DOHH2 (cell line): ENCODE data around the gene IL1RAPL1.

Source experiments
- H3F3A ChIP-seq: fragments of 200-600 bp; sonication (generic), shearing (Covaris generic); 2 replicates; pipeline ENCODE4 v1.6.0; 2016; ENCODE audit warnings: antibody characterized with exemption, mild to moderate bottlenecking; ENCODE audit not compliant: control insufficient read depth, insufficient read depth
- H3K27ac ChIP-seq: fragments of 200-600 bp; sonication (generic); 2 replicates; pipeline ENCODE4 v1.5.1; 2014; ENCODE audit warnings: low read depth, mild to moderate bottlenecking, low read length, moderate library complexity
- H3K27me3 ChIP-seq: fragments of 200-600 bp; sonication (generic); 2 replicates; pipeline ENCODE4 v1.6.1; 2014; ENCODE audit warnings: mild to moderate bottlenecking, low read length, mixed read lengths; ENCODE audit not compliant: control insufficient read depth
- H3K36me3 ChIP-seq: fragments of 200-600 bp; sonication (generic); 2 replicates; pipeline ENCODE4 v1.6.1; 2014; ENCODE audit warnings: mild to moderate bottlenecking, low read length, moderate library complexity, mixed read lengths; ENCODE audit not compliant: control insufficient read depth
- H3K4me1 ChIP-seq: fragments of 200-600 bp; sonication (generic); 2 replicates; pipeline ENCODE4 v1.6.1; 2014; ENCODE audit warnings: mild to moderate bottlenecking, low read length, mixed read lengths; ENCODE audit not compliant: control insufficient read depth
- H3K4me2 ChIP-seq: fragments of 200-600 bp; sonication (generic); 2 replicates; pipeline ENCODE4 v1.6.0; 2014; ENCODE audit warnings: mild to moderate bottlenecking, low read length, moderate library complexity
- H3K4me3 ChIP-seq: fragments of 200-600 bp; sonication (generic); 2 replicates; pipeline ENCODE4 v1.5.1; 2014; ENCODE audit warnings: mild to moderate bottlenecking, low read length, mixed read lengths
- H3K79me2 ChIP-seq: fragments of 200-600 bp; sonication (generic); 2 replicates; pipeline ENCODE4 v1.6.1; 2014; ENCODE audit warnings: mild to moderate bottlenecking, low read length, mixed read lengths; ENCODE audit not compliant: control insufficient read depth
- H3K9me2 ChIP-seq: fragments of 200-600 bp; sonication (generic); replicated peaks from 2 replicates; pipeline ENCODE4 v1.6.1; 2014; ENCODE audit warnings: mild to moderate bottlenecking, low read length, mixed read lengths; ENCODE audit not compliant: control insufficient read depth
- H3K9me3 ChIP-seq: fragments of 200-600 bp; sonication (generic); 2 replicates; pipeline ENCODE4 v1.6.1; 2014; ENCODE audit warnings: antibody characterized with exemption, low read length, mixed read lengths; ENCODE audit not compliant: control insufficient read depth, insufficient read depth
- H4K20me1 ChIP-seq: fragments of 200-600 bp; sonication (generic); 2 replicates; pipeline ENCODE4 v1.6.0; 2014; ENCODE audit warnings: low read depth, mild to moderate bottlenecking, antibody characterized with exemption, low read length, moderate library complexity; ENCODE audit not compliant: control insufficient read depth, insufficient read depth
- CTCF ChIP-seq: fragments of 200-600 bp; sonication (generic); IDR thresholded peaks from one replicate; pipeline ENCODE4 v1.5.1; 2014; ENCODE audit warnings: antibody characterized with exemption, mild to moderate bottlenecking, low read depth, low read length; ENCODE audit not compliant: poor library complexity, severe bottlenecking
- EZH2phosphoT487 ChIP-seq: fragments of 200-600 bp; sonication (generic); IDR thresholded peaks from 2 replicates; pipeline ENCODE4 v1.6.1; 2017; ENCODE audit warnings: borderline replicate concordance, mild to moderate bottlenecking, antibody characterized with exemption, low read length, moderate library complexity, mixed read lengths

IL1RAPL1 gene

GRCh38 chrX:29297171-29297800 is 710.0 kb downstream of the IL1RAPL1 start:
- no peaks in the 10 kb centered on the region for H3F3A ChIP-seq
- no peak overlapping the region for H3K27ac ChIP-seq
- no peak overlapping the region for H3K4me3 ChIP-seq
- TF ChIP-seq CTCF (no peak), EZH2phosphoT487 (no peak)
- no peaks in the 10 kb centered on the region for H3K79me2 ChIP-seq
- no peaks in the 10 kb centered on the region for H3K9me2 ChIP-seq
- no peaks in the 10 kb centered on the region for H3K9me3 ChIP-seq
- no peak overlapping the region for H3K4me2 ChIP-seq
- no peaks in the 10 kb centered on the region for H3K27me3 ChIP-seq
- no peaks in the 10 kb centered on the region for H4K20me1 ChIP-seq
- no peaks in the 10 kb centered on the region for H3K36me3 ChIP-seq
- no peaks in the 10 kb centered on the region for H3K4me1 ChIP-seq

DNA sequence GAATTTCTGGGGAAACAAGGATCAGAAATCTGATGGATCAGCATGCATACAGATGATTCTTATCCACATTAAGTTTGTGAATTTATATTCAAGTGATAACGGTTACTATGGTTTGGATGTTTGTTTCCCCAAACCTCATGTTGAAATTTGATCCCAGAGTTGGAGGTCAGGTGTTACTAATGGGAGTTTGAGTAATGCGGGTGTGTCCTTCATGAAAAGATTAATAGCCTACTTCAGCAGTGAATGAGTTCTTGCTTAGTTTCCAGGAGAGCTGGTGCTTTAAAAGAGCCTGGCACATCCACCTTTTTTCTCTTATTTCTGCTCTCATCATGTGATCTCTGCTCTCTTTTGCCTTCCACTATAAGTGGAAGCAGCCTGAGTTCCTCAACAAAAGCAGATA is 712.4 kb downstream of the IL1RAPL1 start:
- no peaks in the 10 kb centered on the region for H3K9me3 ChIP-seq
- no peak overlapping the region for H3K27ac ChIP-seq
- no peaks in the 10 kb centered on the region for H3K79me2 ChIP-seq
- H3K27me3 ChIP-seq, result no peaks in the 10 kb centered on the region
- no peaks in the 10 kb centered on the region for H3K9me2 ChIP-seq
- no peaks in the 10 kb centered on the region for H4K20me1 ChIP-seq
- no peaks in the 10 kb centered on the region for H3F3A ChIP-seq
- TF ChIP-seq EZH2phosphoT487 (no peak), CTCF (no peak)
- no peak overlapping the region for H3K4me2 ChIP-seq
- H3K4me3 ChIP-seq, result no peak overlapping the region
- no peaks in the 10 kb centered on the region for H3K4me1 ChIP-seq
- no peaks in the 10 kb centered on the region for H3K36me3 ChIP-seq

DNA sequence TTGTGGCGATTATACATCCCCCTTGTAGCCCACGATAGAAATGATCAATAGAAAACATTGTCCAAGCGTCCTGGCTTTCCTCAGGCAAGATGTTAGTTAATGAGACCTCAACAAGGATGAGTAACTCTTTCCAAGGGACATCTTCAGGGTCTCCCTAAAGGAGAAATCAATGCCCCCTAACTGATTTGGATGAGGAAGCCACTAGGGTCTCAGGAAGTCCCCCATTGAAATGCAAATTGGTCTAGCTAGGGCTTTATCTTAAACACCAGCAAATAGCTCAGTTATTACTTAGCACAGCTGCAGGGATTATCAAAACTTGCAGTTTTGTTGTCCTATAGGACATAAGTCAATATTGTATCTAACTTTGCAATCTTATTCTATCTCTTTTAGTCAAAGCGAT is 721.5 kb downstream of the IL1RAPL1 start:
- H3K4me3 ChIP-seq, result no peak overlapping the region
- TF ChIP-seq CTCF (no peak), EZH2phosphoT487 (no peak)
- H3K27ac ChIP-seq, result no peak overlapping the region

More for the DNA sequence above, 721.5 kb downstream of the IL1RAPL1 start:
- no peaks in the 10 kb centered on the region for H3K9me3 ChIP-seq
- no peaks in the 10 kb centered on the region for H3K27me3 ChIP-seq
- no peaks in the 10 kb centered on the region for H3K4me1 ChIP-seq
- H3K79me2 ChIP-seq, result no peaks in the 10 kb centered on the region
- H3K36me3 ChIP-seq, result no peaks in the 10 kb centered on the region
- no peak overlapping the region for H3K4me2 ChIP-seq
- no peaks in the 10 kb centered on the region for H4K20me1 ChIP-seq
- H3K9me2 ChIP-seq, result no peaks in the 10 kb centered on the region
- no peaks in the 10 kb centered on the region for H3F3A ChIP-seq
